HCEC 1CT (cell line): Measurements from ENCODE around the gene ZMIZ1.
A peak's percentile ranks its signal among the peaks of the same experiment; 100 is the strongest.

Source experiments
- DNase-seq: peaks from one replicate; pipeline ENCODE4 v3.0.0-alpha.2; 2017

Gene ZMIZ1

GRCh38 chr10:79178614-79179163, 109.9 kb downstream of the ZMIZ1 start:
- peak; percentile 63 for DNase-seq

GRCh38 chr10:79179164-79179956, 110.6 kb downstream of the ZMIZ1 start:
- DNase-seq: no peak

- DNase-seq: no peak
Observed at GRCh38 chr10:79179957-79180309, 111.2 kb downstream of the ZMIZ1 start.

- DNase-seq: no peak
Observed at GRCh38 chr10:79180414-79181221, 111.9 kb downstream of the ZMIZ1 start.

- no peak for DNase-seq
Observed at GRCh38 chr10:79181227-79181626, 112.5 kb downstream of the ZMIZ1 start.

- DNase-seq: no peak
Observed at GRCh38 chr10:79181698-79182521, 113.1 kb downstream of the ZMIZ1 start.

GRCh38 chr10:79182781-79183467, 114.2 kb downstream of the ZMIZ1 start:
- DNase-seq: no peak

GRCh38 chr10:79183468-79183865, 114.7 kb downstream of the ZMIZ1 start:
- no peak for DNase-seq

- DNase-seq: peak; percentile 80
Observed at GRCh38 chr10:79184145-79184625, 115.4 kb downstream of the ZMIZ1 start.

- no peak for DNase-seq
Observed at GRCh38 chr10:79184657-79185056, 115.9 kb downstream of the ZMIZ1 start.

GRCh38 chr10:79185067-79185774, 116.5 kb downstream of the ZMIZ1 start:
- DNase-seq: no peak

GRCh38 chr10:79185796-79186374, 117.1 kb downstream of the ZMIZ1 start:
- DNase-seq: no peak

GRCh38 chr10:79186486-79187120, 117.8 kb downstream of the ZMIZ1 start:
- DNase-seq: no peak

- DNase-seq: no peak
Observed at GRCh38 chr10:79187121-79187940, 118.6 kb downstream of the ZMIZ1 start.

- DNase-seq: no peak
Observed at GRCh38 chr10:79188154-79188965, 119.6 kb downstream of the ZMIZ1 start.

- no peak for DNase-seq
Observed at GRCh38 chr10:79189181-79189580, 120.4 kb downstream of the ZMIZ1 start.

GRCh38 chr10:79189853-79190435, 121.2 kb downstream of the ZMIZ1 start:
- no peak for DNase-seq

- no peak for DNase-seq
Observed at GRCh38 chr10:79190740-79191261, 122.0 kb downstream of the ZMIZ1 start.
